Muscle layer of duodenum (tissue), 2 donors: Measurements from ENCODE around the gene ZNF521.

Experiments used
- H3K27ac ChIP-seq: one replicate; pipeline ENCODE4 v1.7.0; 2013; ENCODE audit warnings: mild to moderate bottlenecking, low read length
- H3K27me3 ChIP-seq: one replicate; pipeline ENCODE4 v1.7.0; 2013; ENCODE audit warnings: low read depth, mild to moderate bottlenecking, control low read depth, low read length
- H3K36me3 ChIP-seq, 2 donors: one replicate each; pipeline ENCODE4 v1.7.0; 2013; ENCODE audit warnings: low read length in 2 of 2, control low read depth in 1 of 2, mild to moderate bottlenecking in 1 of 2; ENCODE audit not compliant: insufficient read depth in 2 of 2, control insufficient read depth in 1 of 2
- H3K4me1 ChIP-seq, 2 donors: one replicate each; pipeline ENCODE4 v1.7.0; 2013; ENCODE audit warnings: low read length in 2 of 2, mild to moderate bottlenecking in 2 of 2, control low read depth in 1 of 2, moderate library complexity in 1 of 2; ENCODE audit not compliant: insufficient read depth in 2 of 2, control insufficient read depth in 1 of 2
- H3K4me3 ChIP-seq, 2 donors: one replicate each; pipeline ENCODE4 v1.7.0; 2013; ENCODE audit warnings: low read length in 2 of 2, low read depth in 1 of 2, mild to moderate bottlenecking in 1 of 2
- H3K9me3 ChIP-seq, 2 donors: one replicate each; pipeline ENCODE4 v1.7.0; 2013; ENCODE audit warnings: low read length in 2 of 2, control low read depth in 1 of 2, mild to moderate bottlenecking in 1 of 2; ENCODE audit not compliant: control insufficient read depth in 1 of 2
- donor health status: healthy.

ZNF521 gene

DNA sequence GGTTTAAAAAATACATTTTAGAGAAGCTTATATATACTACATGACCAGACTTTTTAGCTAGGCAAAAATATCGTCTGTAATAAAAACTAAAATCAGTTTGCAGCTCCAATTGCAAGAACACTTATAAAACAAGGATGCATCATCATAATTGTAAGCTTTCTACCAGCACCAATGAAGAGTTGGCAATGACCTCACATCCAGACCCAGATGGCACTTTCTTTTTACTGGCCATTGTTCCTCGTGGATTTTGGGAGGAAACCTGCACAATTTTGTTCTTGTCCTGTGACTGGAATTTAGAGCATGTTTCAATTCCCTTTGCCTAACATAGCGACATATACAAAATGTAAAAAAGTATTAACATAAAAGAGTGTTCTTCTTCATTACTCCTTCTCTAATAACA, 174.3 kb downstream of the ZNF521 start:
- no peaks in the 10 kb centered on the region for H3K36me3 ChIP-seq
- H3K27me3 ChIP-seq = no peaks in the 10 kb centered on the region
- no peaks in the 10 kb centered on the region for H3K4me1 ChIP-seq
- H3K27ac ChIP-seq = no peak overlapping the region
- no peak overlapping the region for H3K4me3 ChIP-seq
- no peaks in the 10 kb centered on the region for H3K9me3 ChIP-seq

DNA sequence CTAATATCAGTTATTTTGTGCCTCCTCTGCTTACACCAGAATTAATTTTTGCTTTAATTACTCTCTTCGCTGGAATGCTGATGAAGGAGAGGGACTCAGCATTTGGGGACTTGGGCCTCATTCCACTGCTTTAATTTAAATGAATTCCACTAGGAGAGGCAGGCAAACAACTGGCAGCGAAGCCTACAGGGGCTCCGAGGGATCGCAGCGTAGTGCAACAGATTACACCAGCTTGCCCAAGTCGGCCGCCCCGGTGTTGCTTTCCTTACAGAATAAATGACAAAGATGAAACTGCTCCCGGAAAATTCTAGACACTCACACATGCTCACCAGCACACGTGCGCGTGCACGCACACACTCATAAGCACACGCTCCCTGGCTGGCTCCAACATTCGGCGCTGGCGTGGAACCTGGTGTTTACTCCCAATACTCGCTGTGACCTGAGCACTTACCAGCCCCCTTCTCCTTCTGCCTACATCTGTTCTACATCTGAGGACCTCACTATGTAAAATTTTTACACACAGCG, 175.4 kb downstream of the ZNF521 start:
- Histone ChIP-seq H3K27ac (no peak overlapping the region), H3K4me3 (no peak overlapping the region), H3K36me3 (no peaks in the 10 kb centered on the region), H3K27me3 (no peaks in the 10 kb centered on the region), H3K4me1 (no peaks in the 10 kb centered on the region), H3K9me3 (no peaks in the 10 kb centered on the region)

DNA sequence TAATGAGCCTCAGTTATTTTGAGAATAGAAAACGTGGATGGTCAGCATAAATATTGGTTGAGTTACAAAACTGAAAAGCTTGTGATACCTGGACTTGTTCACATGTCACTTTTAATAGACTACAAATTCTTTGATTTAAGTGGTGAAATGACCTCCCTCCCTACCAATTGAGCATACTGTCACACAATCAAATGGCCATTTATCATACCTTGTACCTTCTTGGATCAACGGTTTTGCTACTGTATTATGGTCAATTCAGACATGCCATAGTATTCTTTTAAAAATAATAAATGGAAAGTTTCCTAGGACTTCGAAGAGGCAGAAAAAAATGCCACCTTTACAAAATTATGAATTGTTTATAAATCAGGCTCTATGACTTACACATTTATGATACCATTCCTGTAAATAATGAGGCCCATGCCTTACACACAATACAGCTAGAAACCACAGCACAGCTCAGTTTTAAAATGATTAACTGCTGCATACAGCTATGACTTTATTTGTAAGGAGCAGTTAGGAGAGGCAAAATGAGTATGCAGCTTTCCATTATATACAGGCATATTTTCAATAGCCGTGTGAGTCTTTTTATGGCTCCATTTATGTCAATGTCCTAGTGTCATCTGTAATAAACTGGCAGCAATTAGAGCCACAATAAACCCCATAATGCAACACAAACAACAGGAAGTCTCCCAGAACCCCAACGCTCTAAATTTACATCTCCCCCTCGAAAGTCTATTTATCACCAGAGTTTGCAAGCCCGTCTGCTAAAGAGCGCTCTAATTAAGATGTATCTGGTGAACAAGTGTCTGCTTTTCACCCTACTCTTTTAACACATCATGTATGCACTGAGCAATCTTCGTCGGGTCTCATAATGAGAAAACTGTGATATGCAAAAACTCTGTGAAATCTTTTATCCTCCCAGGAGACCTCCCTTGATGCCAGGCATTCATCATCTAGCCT, 176.1 kb downstream of the ZNF521 start:
- no peaks in the 10 kb centered on the region for H3K4me1 ChIP-seq
- no peaks in the 10 kb centered on the region for H3K9me3 ChIP-seq
- H3K27me3 ChIP-seq = no peaks in the 10 kb centered on the region

DNA sequence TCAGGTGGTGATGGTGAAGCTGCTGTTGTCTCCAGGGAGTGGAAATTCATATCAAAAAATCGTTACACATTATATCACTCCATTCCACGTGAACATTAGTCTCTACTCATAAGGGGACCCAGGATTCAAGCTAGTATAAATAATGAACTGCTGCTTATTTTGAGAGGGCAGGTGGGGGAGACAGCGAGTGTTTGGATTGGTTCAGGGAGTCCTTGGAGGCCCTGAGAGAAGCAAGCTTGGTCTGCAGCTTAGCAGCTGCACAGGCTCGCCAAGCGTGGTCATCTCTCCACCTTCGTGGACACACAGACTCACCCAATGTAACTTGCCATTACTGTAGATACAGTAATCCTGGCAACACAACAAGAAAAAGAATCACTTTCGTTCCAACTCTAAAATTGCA, 177.6 kb downstream of the ZNF521 start:
- Histone ChIP-seq H3K27me3 (no peaks in the 10 kb centered on the region), H3K4me3 (no peak overlapping the region), H3K4me1 (no peaks in the 10 kb centered on the region), H3K27ac (no peak overlapping the region), H3K36me3 (no peaks in the 10 kb centered on the region), H3K9me3 (no peaks in the 10 kb centered on the region)

More for the DNA sequence above, 176.1 kb downstream of the ZNF521 start:
- no peak overlapping the region for H3K4me3 ChIP-seq
- no peak overlapping the region for H3K27ac ChIP-seq
- no peaks in the 10 kb centered on the region for H3K36me3 ChIP-seq

DNA sequence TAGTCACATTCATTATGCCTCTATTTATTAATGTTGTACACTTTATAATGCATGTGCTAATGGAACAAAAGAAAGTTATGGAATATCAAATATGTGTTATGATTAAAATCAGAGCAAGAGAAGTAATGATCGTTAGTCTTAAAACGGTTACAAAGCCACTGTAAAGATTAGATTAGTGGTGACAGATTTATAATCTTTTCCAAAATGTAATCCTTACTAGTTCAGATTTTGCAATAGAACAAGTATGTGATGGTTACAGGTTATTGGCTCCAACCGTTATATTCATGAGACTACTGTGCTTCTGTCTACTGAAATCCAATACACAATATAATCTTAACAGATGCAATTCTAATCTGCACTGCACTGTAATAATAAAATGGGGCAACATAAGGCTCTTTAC, 180.6 kb downstream of the ZNF521 start:
- Histone ChIP-seq H3K27ac (no peak overlapping the region), H3K4me1 (no peaks in the 10 kb centered on the region), H3K9me3 (no peaks in the 10 kb centered on the region), H3K27me3 (no peaks in the 10 kb centered on the region), H3K4me3 (no peak overlapping the region), H3K36me3 (no peaks in the 10 kb centered on the region)

DNA sequence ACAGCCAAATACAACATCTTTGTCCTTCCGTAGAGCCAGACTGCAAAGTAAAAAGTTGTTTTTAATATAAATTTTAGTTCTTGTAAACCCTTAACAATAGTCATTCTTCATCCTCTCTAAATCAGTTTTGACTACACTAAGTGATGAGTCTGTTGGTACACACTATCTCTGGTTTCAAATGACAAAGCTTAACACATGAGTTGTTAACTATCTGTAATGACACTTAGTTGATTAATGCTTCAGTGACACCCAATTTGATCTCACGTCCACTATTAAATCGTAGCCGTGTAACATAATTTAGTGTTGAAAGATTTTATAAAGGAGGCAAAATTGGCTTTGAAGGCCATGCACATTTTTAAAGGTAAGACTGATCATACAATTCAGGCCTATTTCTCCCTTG, 181.6 kb downstream of the ZNF521 start:
- H3K4me3 ChIP-seq = no peak overlapping the region
- no peaks in the 10 kb centered on the region for H3K27me3 ChIP-seq
- H3K27ac ChIP-seq = no peak overlapping the region
- H3K36me3 ChIP-seq = no peaks in the 10 kb centered on the region
- no peaks in the 10 kb centered on the region for H3K4me1 ChIP-seq
- H3K9me3 ChIP-seq = no peaks in the 10 kb centered on the region

DNA sequence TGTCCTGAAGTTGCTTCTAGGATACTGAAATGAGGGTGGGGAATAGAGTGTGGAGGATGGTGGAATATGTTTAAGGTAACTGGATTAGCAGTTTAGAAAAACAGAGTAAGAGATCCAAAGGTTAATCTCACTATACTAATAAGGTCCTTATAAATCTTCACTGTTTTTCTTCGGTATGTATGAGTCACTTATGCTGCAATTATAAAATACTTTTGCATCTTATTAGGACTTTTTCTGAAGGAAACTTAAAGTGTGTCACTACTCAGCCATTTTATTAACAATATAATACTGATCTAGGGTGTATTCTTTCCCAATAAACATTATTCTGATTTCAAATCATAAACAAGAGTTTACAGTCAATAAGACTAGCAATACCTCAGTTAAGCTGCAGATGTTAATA, 182.3 kb downstream of the ZNF521 start:
- Histone ChIP-seq H3K36me3 (no peaks in the 10 kb centered on the region), H3K9me3 (no peaks in the 10 kb centered on the region), H3K27ac (no peak overlapping the region), H3K4me1 (no peaks in the 10 kb centered on the region), H3K4me3 (no peak overlapping the region), H3K27me3 (no peaks in the 10 kb centered on the region)

DNA sequence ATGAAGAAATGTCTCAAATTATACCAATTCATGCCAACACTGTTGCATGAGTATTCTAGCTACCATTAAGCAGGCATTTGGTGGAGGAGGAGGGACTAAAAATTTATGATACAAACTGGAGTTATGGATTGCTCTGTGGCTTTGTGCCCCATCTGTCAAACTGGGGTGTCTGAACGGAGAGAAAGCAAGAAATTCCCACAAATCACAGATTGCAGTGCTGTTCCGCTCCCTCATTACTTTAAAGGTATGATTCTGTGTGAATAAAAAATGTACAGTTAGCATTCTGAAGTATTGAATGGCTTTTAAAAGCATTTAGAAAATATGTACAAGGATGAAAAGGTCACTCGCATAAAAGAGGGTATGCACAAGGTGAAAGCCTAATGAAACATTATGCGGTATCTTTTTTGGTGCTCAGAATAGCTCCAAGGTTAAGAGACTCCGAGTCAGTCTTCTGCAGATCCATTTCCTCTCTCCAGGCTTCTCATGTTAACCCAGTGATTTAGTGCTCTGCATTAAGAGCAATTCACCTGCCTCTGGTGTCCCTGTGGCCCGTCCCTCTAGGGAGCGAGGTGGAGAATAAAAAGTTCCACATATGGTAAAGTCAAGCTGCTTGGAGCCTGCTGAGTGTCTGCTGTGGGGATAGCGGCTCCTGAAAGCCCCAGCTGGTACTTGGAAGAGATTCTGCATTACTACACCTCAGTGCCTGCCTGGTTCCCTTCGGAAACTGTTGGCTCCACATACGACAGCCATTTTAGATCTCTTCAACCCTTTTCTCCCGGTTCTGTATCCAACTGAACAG, 184.2 kb downstream of the ZNF521 start:
- Histone ChIP-seq H3K9me3 (no peaks in the 10 kb centered on the region), H3K4me3 (no peak overlapping the region), H3K27ac (no peak overlapping the region), H3K27me3 (no peaks in the 10 kb centered on the region), H3K36me3 (no peaks in the 10 kb centered on the region), H3K4me1 (no peaks in the 10 kb centered on the region)

DNA sequence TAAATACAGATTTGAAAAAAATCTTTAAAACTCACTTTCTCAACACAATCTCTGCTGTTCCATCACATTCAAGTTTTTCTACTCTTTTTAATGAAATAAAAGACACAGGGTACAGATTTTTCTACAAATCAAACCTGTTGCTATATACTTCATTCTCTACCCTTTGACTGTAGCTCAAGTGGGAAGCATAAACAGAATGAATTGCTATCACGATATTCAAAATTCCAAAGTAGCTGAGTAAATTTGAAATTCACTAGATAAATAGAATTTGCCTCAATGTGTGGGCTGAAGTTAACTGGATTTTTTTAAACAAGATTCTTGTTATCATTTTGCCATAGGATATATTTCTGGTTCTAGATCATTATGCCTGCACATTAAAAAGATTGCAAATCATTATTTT, 185.9 kb downstream of the ZNF521 start:
- Histone ChIP-seq H3K4me3 (no peak overlapping the region), H3K27ac (no peak overlapping the region), H3K4me1 (no peaks in the 10 kb centered on the region), H3K27me3 (no peaks in the 10 kb centered on the region), H3K36me3 (no peaks in the 10 kb centered on the region), H3K9me3 (no peaks in the 10 kb centered on the region)

DNA sequence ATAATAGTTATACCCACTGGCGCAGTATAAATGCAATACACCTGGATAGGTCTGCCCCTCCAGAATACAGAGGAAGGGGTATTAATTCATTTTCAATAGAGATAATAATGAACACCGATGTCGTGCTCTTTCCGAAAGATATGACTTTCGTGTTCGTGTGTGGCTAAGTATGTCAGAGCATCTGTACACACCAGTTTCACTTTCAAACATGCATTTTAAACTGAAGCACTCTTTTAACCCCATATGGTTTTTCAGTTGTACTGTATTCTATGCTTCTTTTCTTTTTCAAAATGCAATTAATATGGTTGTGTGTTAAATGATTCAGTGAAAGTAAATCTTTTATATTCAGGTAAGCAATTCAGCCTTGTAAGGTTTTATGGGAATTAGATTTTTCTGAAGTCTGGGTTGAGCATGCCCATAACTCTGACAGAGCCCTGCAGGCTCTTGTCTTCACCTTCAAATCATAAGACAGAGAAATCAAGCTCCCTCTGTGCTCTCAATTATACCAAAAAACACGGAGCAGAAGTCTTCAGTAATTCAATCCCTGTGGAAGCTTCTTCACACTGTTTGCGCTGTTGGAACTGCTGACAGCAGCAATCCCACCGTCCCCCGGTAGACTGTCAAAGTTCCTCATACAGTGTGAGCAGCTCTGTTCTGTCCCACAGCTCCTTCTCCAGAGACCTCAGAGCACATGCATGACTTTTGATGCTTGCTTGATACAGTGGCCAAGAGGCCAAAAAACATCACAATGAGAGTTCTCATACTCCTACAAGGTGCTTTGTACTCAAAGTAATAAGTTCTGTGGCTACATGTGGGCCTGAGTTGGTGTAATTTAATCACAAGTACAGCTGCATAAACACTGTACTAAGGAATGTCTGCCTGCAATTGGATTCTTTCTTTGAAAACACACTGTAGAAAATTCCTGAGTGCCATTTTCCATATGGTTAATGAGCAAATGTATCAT, 186.8 kb downstream of the ZNF521 start:
- H3K27me3 ChIP-seq = no peaks in the 10 kb centered on the region
- peak overlapping the region; percentile 43 to 51 for H3K4me3 ChIP-seq
- no peaks in the 10 kb centered on the region for H3K9me3 ChIP-seq
- H3K4me1 ChIP-seq = no peaks in the 10 kb centered on the region
- H3K27ac ChIP-seq = peak overlapping the region; percentile 11
- H3K36me3 ChIP-seq = no peaks in the 10 kb centered on the region
